Mesenchymal stem cell (in vitro differentiated cells and primary cell): ENCODE measurements around the gene PTPN22.

Source experiments
- DNase-seq: peaks from one replicate; pipeline ENCODE4 v3.0.0-alpha.2; 2013
- H2AFZ ChIP-seq: one replicate; pipeline ENCODE4 v1.6.1; 2013; ENCODE audit warnings: low read depth, mild to moderate bottlenecking, control low read depth, inconsistent platforms, low read length, moderate library complexity
- H2AK5ac ChIP-seq: 2 replicates; pipeline ENCODE4 v1.6.1; 2013; ENCODE audit warnings: low read length, moderate library complexity, mild to moderate bottlenecking, inconsistent platforms; ENCODE audit not compliant: severe bottlenecking
- H2BK120ac ChIP-seq: one replicate; pipeline ENCODE4 v1.6.1; 2013; ENCODE audit warnings: low read depth, mild to moderate bottlenecking, inconsistent platforms, low read length, moderate library complexity
- H2BK12ac ChIP-seq, 2 experiments: one replicate each; pipeline ENCODE4 v1.6.1; 2013; ENCODE audit warnings: inconsistent platforms in 2 of 2, low read length in 2 of 2, mild to moderate bottlenecking in 2 of 2, moderate library complexity in 2 of 2, control low read depth in 1 of 2
- H2BK15ac ChIP-seq: one replicate; pipeline ENCODE4 v1.6.1; 2013; ENCODE audit warnings: mild to moderate bottlenecking, low read depth, inconsistent platforms; ENCODE audit not compliant: poor library complexity, severe bottlenecking
- H2BK5ac ChIP-seq: 2 replicates; pipeline ENCODE4 v1.6.1; 2013; ENCODE audit warnings: low read depth, mild to moderate bottlenecking, low read length, control low read depth, inconsistent platforms; ENCODE audit not compliant: poor library complexity, severe bottlenecking
- H3K14ac ChIP-seq, 2 experiments: one replicate each; pipeline ENCODE4 v1.6.1; 2013; ENCODE audit warnings: inconsistent platforms in 2 of 2, low read length in 2 of 2, control low read depth in 1 of 2, mild to moderate bottlenecking in 1 of 2, moderate library complexity in 1 of 2
- H3K18ac ChIP-seq, 2 experiments: one replicate each; pipeline ENCODE4 v1.6.1; 2013; ENCODE audit warnings: inconsistent platforms in 2 of 2, low read length in 2 of 2, control low read depth in 1 of 2, low read depth in 1 of 2, mild to moderate bottlenecking in 1 of 2
- H3K23ac ChIP-seq, 2 experiments: one replicate each; pipeline ENCODE4 v1.6.1; 2013; ENCODE audit warnings: inconsistent platforms in 2 of 2, low read length in 2 of 2, mild to moderate bottlenecking in 2 of 2, moderate library complexity in 2 of 2, control low read depth in 1 of 2
- H3K27ac ChIP-seq: 2 replicates; pipeline ENCODE4 v1.5.1; 2013; ENCODE audit warnings: mild to moderate bottlenecking, moderate library complexity, low read length, control low read depth, inconsistent platforms; ENCODE audit not compliant: poor library complexity, severe bottlenecking
- H3K27me3 ChIP-seq, 2 experiments: 2 replicates each; pipeline versions ENCODE4 v1.6.1 to v1.7.0; 2013; ENCODE audit warnings: low read length in 2 of 2, mild to moderate bottlenecking in 2 of 2, moderate library complexity in 2 of 2, control low read depth in 1 of 2, inconsistent platforms in 1 of 2; ENCODE audit not compliant: control insufficient read depth in 1 of 2, insufficient read depth in 1 of 2
- H3K36me3 ChIP-seq, 2 experiments: 2 replicates each; pipeline versions ENCODE4 v1.6.1 to v1.7.0; 2013; ENCODE audit warnings: low read length in 2 of 2, control low read depth in 1 of 2, inconsistent platforms in 1 of 2, low read depth in 1 of 2, mild to moderate bottlenecking in 1 of 2; ENCODE audit not compliant: insufficient read depth in 2 of 2, control insufficient read depth in 1 of 2
- H3K4ac ChIP-seq, 2 experiments: one replicate each; pipeline ENCODE4 v1.6.1; 2013; ENCODE audit warnings: inconsistent platforms in 2 of 2, low read length in 2 of 2, mild to moderate bottlenecking in 2 of 2, moderate library complexity in 2 of 2, control low read depth in 1 of 2, low read depth in 1 of 2
- H3K4me1 ChIP-seq: 2 replicates; pipeline ENCODE4 v1.6.1; 2013; ENCODE audit warnings: low read depth, low read length, control low read depth; ENCODE audit not compliant: control insufficient read depth, insufficient read depth
- H3K4me2 ChIP-seq: 2 replicates; pipeline ENCODE4 v1.6.1; 2013; ENCODE audit warnings: low read length, mild to moderate bottlenecking, inconsistent platforms; ENCODE audit not compliant: poor library complexity, severe bottlenecking
- H3K4me3 ChIP-seq, 2 experiments: 2 replicates each; pipeline versions ENCODE4 v1.5.1 to v1.7.0; 2013; ENCODE audit warnings: low read length in 2 of 2, mild to moderate bottlenecking in 2 of 2, control low read depth in 1 of 2, low read depth in 1 of 2; ENCODE audit not compliant: insufficient read depth in 1 of 2
- H3K79me1 ChIP-seq: replicated peaks from 2 replicates; pipeline ENCODE4 v1.6.1; 2013; ENCODE audit warnings: mild to moderate bottlenecking, control low read depth, low read length, inconsistent platforms; ENCODE audit not compliant: poor library complexity, severe bottlenecking
- H3K9ac ChIP-seq: 2 replicates; pipeline ENCODE4 v1.7.0; 2013; ENCODE audit warnings: mild to moderate bottlenecking, low read length, moderate library complexity
- H3K9me3 ChIP-seq: 2 replicates; pipeline ENCODE4 v1.7.0; 2013; ENCODE audit warnings: mild to moderate bottlenecking, low read length; ENCODE audit not compliant: control insufficient read depth
- H4K8ac ChIP-seq: one replicate; pipeline ENCODE4 v1.6.1; 2013; ENCODE audit warnings: inconsistent platforms, mild to moderate bottlenecking, low read length, moderate library complexity
- H4K91ac ChIP-seq: one replicate; pipeline ENCODE4 v1.6.1; 2013; ENCODE audit warnings: mild to moderate bottlenecking, low read length, inconsistent platforms
- WGBS: methylation state at CpG from one replicate; pipeline ENCODE4 v1.1.7; 2013; ENCODE audit warnings: mixed read lengths; 5-methylcytosine and 5-hydroxymethylcytosine counted together

PTPN22 gene

GRCh38 chr1:113858982-113859381, 12.5 kb downstream of the PTPN22 start:
- Histone ChIP-seq H3K4me3 (peak overlapping the region in 1 of 2 experiments; percentile 60), H3K36me3 (no peaks in the 10 kb centered on the region), H2BK5ac (no peak overlapping the region), H3K79me1 (no peaks in the 10 kb centered on the region), H2AFZ (no peak overlapping the region), H3K9me3 (no peaks in the 10 kb centered on the region), H3K4ac (no peak overlapping the region), H3K27me3 (no peaks in the 10 kb centered on the region), H2BK120ac (no peak overlapping the region), H2AK5ac (no peak overlapping the region), H3K27ac (no peak overlapping the region), H3K4me1 (peaks cover 2% of the 10 kb centered on the region), H2BK15ac (no peak overlapping the region), H4K8ac (no peak overlapping the region), H3K4me2 (no peak overlapping the region), H3K23ac (no peak overlapping the region), H3K14ac (no peak overlapping the region), H3K9ac (peak overlapping the region; percentile 79), H4K91ac (no peak overlapping the region), H3K18ac (no peak overlapping the region), H2BK12ac (no peak overlapping the region)
- WGBS, result 100% methylated on average over 1 of the region's 1 CpG
- DNase-seq, result no peak

- Histone ChIP-seq H3K14ac (no peak overlapping the region), H4K8ac (no peak overlapping the region), H3K4me1 (peaks cover 2% of the 10 kb centered on the region), H3K79me1 (no peaks in the 10 kb centered on the region), H2AK5ac (no peak overlapping the region), H3K9me3 (no peaks in the 10 kb centered on the region), H3K18ac (no peak overlapping the region), H2AFZ (no peak overlapping the region), H3K4ac (no peak overlapping the region), H2BK120ac (no peak overlapping the region), H2BK12ac (no peak overlapping the region), H4K91ac (no peak overlapping the region), H3K36me3 (no peaks in the 10 kb centered on the region), H3K27me3 (no peaks in the 10 kb centered on the region), H2BK15ac (no peak overlapping the region), H2BK5ac (no peak overlapping the region), H3K4me3 (no peak overlapping the region), H3K27ac (no peak overlapping the region), H3K4me2 (no peak overlapping the region), H3K23ac (no peak overlapping the region), H3K9ac (no peak overlapping the region)
- WGBS, result 100% methylated on average over 3 of the region's 3 CpGs
- DNase-seq, result no peak
These were observed 13.1 kb downstream of the PTPN22 start for GRCh38 chr1:113858418-113858817.

DNA sequence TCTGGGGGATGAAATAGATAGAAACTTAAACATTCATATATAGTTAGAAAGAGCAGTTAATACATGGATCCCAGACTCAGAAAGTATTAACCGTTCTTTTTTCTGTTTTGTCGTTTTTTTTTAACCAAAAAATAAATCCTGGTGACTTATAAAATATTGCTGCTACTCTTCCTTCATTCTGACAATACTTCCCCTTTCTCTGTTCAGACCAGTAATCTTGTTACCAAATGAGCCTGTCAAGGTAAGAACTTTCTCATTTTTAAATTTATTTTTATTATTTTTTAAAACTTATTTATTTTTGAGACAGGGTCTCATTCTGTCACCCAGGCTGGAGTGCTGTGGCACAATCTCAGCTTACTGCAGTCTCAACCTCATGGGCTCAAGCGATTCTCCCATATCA, 13.7 kb downstream of the PTPN22 start:
- Histone ChIP-seq H3K14ac (no peak overlapping the region), H3K23ac (no peak overlapping the region), H3K27ac (no peak overlapping the region), H3K9ac (no peak overlapping the region), H2BK5ac (no peak overlapping the region), H2BK15ac (no peak overlapping the region), H2AK5ac (no peak overlapping the region), H3K27me3 (no peaks in the 10 kb centered on the region), H4K91ac (no peak overlapping the region), H2AFZ (no peak overlapping the region), H3K4me3 (no peak overlapping the region), H3K4ac (no peak overlapping the region), H2BK12ac (no peak overlapping the region), H3K36me3 (no peaks in the 10 kb centered on the region), H2BK120ac (no peak overlapping the region), H3K4me1 (peaks cover 2% of the 10 kb centered on the region), H3K79me1 (no peaks in the 10 kb centered on the region), H3K18ac (no peak overlapping the region), H3K4me2 (no peak overlapping the region), H3K9me3 (no peaks in the 10 kb centered on the region), H4K8ac (no peak overlapping the region)
- 86% methylated on average over 2 of the region's 3 CpGs for WGBS
- DNase-seq, result no peak

DNA sequence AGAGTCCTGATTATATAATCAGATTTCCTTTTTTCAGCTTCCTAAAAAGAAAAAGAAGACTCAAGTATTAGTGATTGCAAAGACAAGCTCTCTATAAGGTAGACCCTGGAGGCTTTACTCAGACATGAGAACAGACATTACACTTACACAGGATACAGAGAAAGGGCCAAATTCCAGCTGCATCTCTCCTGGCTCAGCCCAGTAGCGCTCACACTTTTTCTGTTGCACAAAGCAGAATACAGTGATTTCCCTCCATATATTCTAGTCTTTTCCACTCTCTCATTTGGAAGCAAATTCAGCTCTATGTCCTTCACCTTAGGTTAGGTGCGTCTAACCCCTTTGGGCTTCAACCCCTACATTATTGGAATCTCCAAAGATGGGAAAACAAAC, 15.1 kb downstream of the PTPN22 start:
- Histone ChIP-seq H3K79me1 (no peaks in the 10 kb centered on the region), H3K4me1 (peaks cover 2% of the 10 kb centered on the region), H3K9ac (no peak overlapping the region), H3K4me3 (no peak overlapping the region), H3K23ac (no peak overlapping the region), H2AFZ (no peak overlapping the region), H3K4me2 (no peak overlapping the region), H3K27me3 (no peaks in the 10 kb centered on the region), H3K27ac (no peak overlapping the region), H2BK15ac (no peak overlapping the region), H3K9me3 (no peaks in the 10 kb centered on the region), H2BK12ac (no peak overlapping the region), H3K4ac (no peak overlapping the region), H3K36me3 (no peaks in the 10 kb centered on the region), H3K18ac (no peak overlapping the region), H2AK5ac (no peak overlapping the region), H3K14ac (no peak overlapping the region), H2BK5ac (no peak overlapping the region), H2BK120ac (no peak overlapping the region), H4K8ac (no peak overlapping the region), H4K91ac (no peak overlapping the region)
- DNase-seq, result no peak
- 98% methylated on average over 2 of the region's 2 CpGs for WGBS
